CD4-positive, CD25-positive, alpha-beta regulatory T cell (primary cell): ENCODE results near the gene PPP1R13B. TPM values are rescaled to one million over a fixed set of nuclear protein-coding genes. Genes with fewer than 3 reads are reported as not detected.

Experiments used
- ATAC-seq, 2 donors: fragments of 150-1000 bp; cut with Tn5 transposase; one replicate each; pipeline ENCODE4 v1.10.0; 2021; ENCODE audit warnings: low read depth in 2 of 2, moderate number of reproducible peaks in 2 of 2, moderate library complexity in 1 of 2
- DNase-seq, 3 donors: peaks; one replicate each; pipeline versions ENCODE4 v3.0.0 to v3.0.0-alpha.2; 2012 to 2022; ENCODE audit warnings: mixed read lengths in 1 of 3
- H3K27ac ChIP-seq: one replicate; pipeline ENCODE4 v1.7.0; 2013; ENCODE audit warnings: mild to moderate bottlenecking, low read length; ENCODE audit not compliant: insufficient read depth, poor library complexity, severe bottlenecking
- H3K27me3 ChIP-seq: one replicate; pipeline ENCODE4 v1.7.0; 2013; ENCODE audit warnings: low read length; ENCODE audit not compliant: control insufficient read depth, insufficient read depth
- H3K36me3 ChIP-seq: one replicate; pipeline ENCODE4 v1.7.0; 2013; ENCODE audit warnings: mild to moderate bottlenecking, low read length, moderate library complexity; ENCODE audit not compliant: control insufficient read depth, insufficient read depth
- H3K4me1 ChIP-seq: 2 replicates; pipeline ENCODE4 v1.7.0; 2013; ENCODE audit warnings: mild to moderate bottlenecking, low read length; ENCODE audit not compliant: insufficient read depth, control insufficient read depth, poor library complexity, severe bottlenecking
- H3K4me3 ChIP-seq: one replicate; pipeline ENCODE4 v1.7.0; 2013; ENCODE audit warnings: low read depth, mild to moderate bottlenecking, low read length, moderate library complexity
- H3K9me3 ChIP-seq, 2 experiments: 1 replicate in 1 of 2; 2 replicates in 1 of 2; pipeline ENCODE4 v1.7.0; 2013; ENCODE audit warnings: low read length in 2 of 2, mild to moderate bottlenecking in 1 of 2, moderate library complexity in 1 of 2; ENCODE audit not compliant: control insufficient read depth in 2 of 2
- H3K27ac Mint-ChIP-seq, 3 donors: one replicate each; pipeline ENCODE4 v1.8.0; 2020 to 2022; ENCODE audit warnings: mild to moderate bottlenecking in 3 of 3, mixed read lengths in 3 of 3, moderate library complexity in 2 of 3
- H3K27me3 Mint-ChIP-seq: one replicate; pipeline ENCODE4 v1.8.0; 2022; ENCODE audit warnings: mild to moderate bottlenecking, mixed read lengths
- H3K36me3 Mint-ChIP-seq: one replicate; pipeline ENCODE4 v1.8.0; 2020; ENCODE audit warnings: mixed read lengths
- H3K4me1 Mint-ChIP-seq, 4 donors: one replicate each; pipeline ENCODE4 v1.8.0; 2020 to 2022; ENCODE audit warnings: mixed read lengths in 4 of 4, mild to moderate bottlenecking in 1 of 4
- H3K4me3 Mint-ChIP-seq, 4 donors: one replicate each; pipeline ENCODE4 v1.8.0; 2020 to 2022; ENCODE audit warnings: mild to moderate bottlenecking in 4 of 4, mixed read lengths in 4 of 4, moderate library complexity in 3 of 4
- H3K9me3 Mint-ChIP-seq, 7 donors: one replicate each; pipeline ENCODE4 v1.8.0; 2020 to 2022; ENCODE audit warnings: mixed read lengths in 7 of 7, mild to moderate bottlenecking in 3 of 7, moderate library complexity in 2 of 7
- polyA plus RNA-seq, 4 donors: library from polyadenylated mRNA; unstranded; fragments of 300-500 nt; fragmentation: Illumina TruSeq; gene quantifications; one replicate each; pipeline ENCODE4 v1.2.3, GENCODE V29; 2021
- total RNA-seq: library from RNA; stranded (reverse); gene quantifications from one replicate; pipeline ENCODE4 v1.2.3, GENCODE V29; 2022

The PPP1R13B gene
- total and polyA plus RNA-seq, 5 donors from 2014 or later = 1.5 to 21.5 (median 3.0) TPM

DNA sequence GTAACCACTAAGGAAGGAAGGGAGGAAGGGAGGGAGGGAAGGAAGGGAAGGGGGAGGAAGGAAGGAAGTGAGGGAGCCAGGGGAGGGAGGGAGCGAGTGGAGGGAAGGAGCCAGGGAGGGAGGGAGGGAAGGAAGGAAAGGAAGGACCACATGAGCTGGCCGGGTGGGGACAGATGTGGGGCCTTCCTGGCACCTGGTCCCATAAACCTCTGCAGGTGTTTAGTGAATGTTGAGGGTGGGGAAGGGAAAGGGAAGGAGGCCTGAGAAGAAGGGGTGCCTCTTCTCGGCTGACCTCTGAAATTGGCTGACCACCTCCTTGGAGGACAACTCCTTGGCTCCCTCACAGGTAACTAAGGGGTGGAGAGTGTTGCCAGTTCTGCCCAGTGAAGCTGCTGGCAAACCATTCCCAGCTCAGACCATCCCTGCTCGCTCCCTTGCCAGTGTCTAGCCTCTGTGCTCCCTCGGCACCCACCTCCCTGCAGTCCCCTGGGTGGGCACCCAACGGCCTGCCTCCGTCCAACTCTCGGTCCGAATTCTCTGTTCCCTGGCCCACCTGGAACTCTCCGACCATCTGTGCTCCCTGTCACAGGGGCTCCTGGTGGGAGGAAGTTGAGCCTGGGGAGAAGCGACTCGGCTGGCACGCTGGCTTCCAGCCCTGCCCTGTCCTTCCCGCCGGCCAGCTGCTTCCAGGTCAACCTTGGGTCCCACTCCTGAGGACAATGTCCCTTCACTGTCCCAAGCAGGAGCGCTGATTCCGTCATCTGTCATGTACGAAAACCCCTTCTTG lies 12.2 kb upstream of the PPP1R13B start:
- H3K27me3 Mint-ChIP-seq = peaks cover 4% of the 10 kb centered on the region
- DNase-seq = no peak
- ATAC-seq = no peak
- H3K4me1 Mint-ChIP-seq = peaks cover 0 to 4% (median 2%) of the 10 kb centered on the region in 4 donors
- H3K27ac Mint-ChIP-seq = no peak overlapping the region
- Histone ChIP-seq H3K4me1 (no peaks in the 10 kb centered on the region), H3K27me3 (no peaks in the 10 kb centered on the region), H3K36me3 (no peaks in the 10 kb centered on the region), H3K27ac (no peak overlapping the region), H3K9me3 (no peaks in the 10 kb centered on the region), H3K4me3 (no peak overlapping the region)
- H3K36me3 Mint-ChIP-seq = no peaks in the 10 kb centered on the region
- H3K4me3 Mint-ChIP-seq = no peak overlapping the region
- no peaks in the 10 kb centered on the region for H3K9me3 Mint-ChIP-seq

DNA sequence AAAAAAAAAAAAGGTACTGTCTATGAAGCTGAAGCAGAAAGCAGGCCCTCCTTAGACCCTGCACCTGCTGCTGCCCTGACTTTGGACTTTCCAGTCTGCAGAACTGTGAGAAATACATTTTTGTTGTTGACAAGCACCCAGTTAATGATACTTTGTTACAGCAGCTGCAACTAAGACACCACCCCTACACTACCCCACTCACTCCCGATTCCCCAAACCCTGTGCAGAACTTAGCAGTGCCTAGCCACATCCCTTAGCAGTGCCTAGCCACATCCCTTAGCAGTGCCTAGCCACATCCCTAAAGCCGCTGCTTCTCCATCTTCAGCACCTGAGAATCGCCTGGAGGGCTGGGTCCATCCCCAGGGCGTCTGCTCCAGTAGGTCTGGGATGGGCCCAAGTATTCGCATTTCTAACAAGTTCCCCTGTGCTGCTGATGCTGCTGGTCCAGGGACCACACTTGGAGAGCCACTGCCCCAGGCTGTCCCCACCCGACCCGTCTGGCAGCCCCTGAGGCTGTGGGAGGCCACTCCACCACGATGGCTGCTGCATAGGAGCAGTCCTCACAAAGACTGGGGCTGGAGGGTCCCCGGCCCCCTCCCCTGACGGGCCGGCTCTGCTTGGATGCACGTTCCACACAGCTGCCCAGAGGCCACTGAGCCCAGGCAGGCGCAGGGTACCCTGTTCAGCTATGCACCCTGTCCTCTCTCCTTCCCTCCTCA lies 10.8 kb upstream of the PPP1R13B start:
- no peak for ATAC-seq
- no peak for DNase-seq
- Mint-ChIP-seq H3K27ac (no peak overlapping the region), H3K27me3 (peaks cover 4% of the 10 kb centered on the region), H3K4me3 (no peak overlapping the region), H3K9me3 (no peaks in the 10 kb centered on the region), H3K4me1 (peaks cover 0 to 12% (median 3%) of the 10 kb centered on the region in 4 donors), H3K36me3 (no peaks in the 10 kb centered on the region)
- H3K36me3 ChIP-seq = no peaks in the 10 kb centered on the region
- H3K27me3 ChIP-seq = no peaks in the 10 kb centered on the region
- no peaks in the 10 kb centered on the region for H3K9me3 ChIP-seq
- H3K27ac ChIP-seq = no peak overlapping the region
- H3K4me3 ChIP-seq = no peak overlapping the region
- no peaks in the 10 kb centered on the region for H3K4me1 ChIP-seq

DNA sequence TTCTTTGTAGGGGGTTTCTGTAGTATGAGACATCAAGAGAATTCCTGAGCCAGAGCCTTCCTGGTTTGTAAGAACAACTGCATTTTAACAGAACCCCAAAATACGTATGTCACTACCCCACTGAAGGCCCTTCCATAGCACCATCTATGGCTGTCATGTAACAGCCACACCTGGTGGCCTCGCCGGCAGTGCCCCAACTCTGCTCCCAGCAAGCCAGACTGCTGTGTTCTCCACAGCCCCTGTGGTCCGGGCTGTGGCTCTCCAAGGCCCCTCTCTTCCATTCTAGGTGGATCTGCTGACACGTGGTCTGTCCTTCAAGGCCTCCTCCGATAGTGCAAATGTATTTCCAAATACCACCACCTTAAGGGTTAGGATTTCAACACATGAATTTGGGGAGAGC lies 9.9 kb upstream of the PPP1R13B start:
- Histone ChIP-seq H3K4me3 (no peak overlapping the region), H3K9me3 (no peaks in the 10 kb centered on the region), H3K27me3 (no peaks in the 10 kb centered on the region), H3K27ac (no peak overlapping the region), H3K4me1 (no peaks in the 10 kb centered on the region), H3K36me3 (no peaks in the 10 kb centered on the region)
- ATAC-seq (no peak), DNase-seq (no peak)
- no peak overlapping the region for H3K4me3 Mint-ChIP-seq
- no peaks in the 10 kb centered on the region for H3K36me3 Mint-ChIP-seq
- peaks cover 4% of the 10 kb centered on the region for H3K27me3 Mint-ChIP-seq
- no peak overlapping the region for H3K27ac Mint-ChIP-seq
- H3K4me1 Mint-ChIP-seq = peaks cover 0 to 12% (median 3%) of the 10 kb centered on the region in 4 donors
- no peaks in the 10 kb centered on the region for H3K9me3 Mint-ChIP-seq

DNA sequence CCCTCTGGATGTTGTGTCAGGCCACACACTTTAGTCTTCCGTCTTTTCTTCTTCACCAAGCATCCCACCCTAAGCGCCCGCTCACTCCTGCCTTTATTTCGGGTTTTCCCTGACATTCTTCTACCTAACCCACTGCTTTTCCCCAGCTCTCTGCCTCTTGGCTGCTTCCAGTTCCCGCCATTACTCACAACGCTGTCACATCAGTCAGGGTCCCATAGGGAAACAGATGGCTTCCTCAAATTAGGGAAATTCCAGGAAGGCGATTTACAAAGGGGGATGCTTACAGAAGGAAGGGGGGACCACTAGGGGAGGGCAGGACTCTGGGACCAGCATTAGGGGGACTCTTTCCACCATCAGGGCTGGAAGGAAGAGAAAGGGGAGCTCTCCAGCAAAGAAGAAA lies 9.2 kb upstream of the PPP1R13B start:
- no peak for ATAC-seq
- no peaks in the 10 kb centered on the region for H3K9me3 Mint-ChIP-seq
- H3K4me1 Mint-ChIP-seq = peaks cover 0 to 12% (median 3%) of the 10 kb centered on the region in 4 donors
- H3K36me3 Mint-ChIP-seq = no peaks in the 10 kb centered on the region
- Histone ChIP-seq H3K27me3 (no peaks in the 10 kb centered on the region), H3K9me3 (no peaks in the 10 kb centered on the region), H3K4me1 (no peaks in the 10 kb centered on the region), H3K4me3 (no peak overlapping the region), H3K36me3 (no peaks in the 10 kb centered on the region), H3K27ac (no peak overlapping the region)
- H3K27me3 Mint-ChIP-seq = peaks cover 4% of the 10 kb centered on the region
- no peak overlapping the region for H3K4me3 Mint-ChIP-seq
- H3K27ac Mint-ChIP-seq = peak overlapping the region in 1 of 3 donors; percentile 89
- DNase-seq = no peak

DNA sequence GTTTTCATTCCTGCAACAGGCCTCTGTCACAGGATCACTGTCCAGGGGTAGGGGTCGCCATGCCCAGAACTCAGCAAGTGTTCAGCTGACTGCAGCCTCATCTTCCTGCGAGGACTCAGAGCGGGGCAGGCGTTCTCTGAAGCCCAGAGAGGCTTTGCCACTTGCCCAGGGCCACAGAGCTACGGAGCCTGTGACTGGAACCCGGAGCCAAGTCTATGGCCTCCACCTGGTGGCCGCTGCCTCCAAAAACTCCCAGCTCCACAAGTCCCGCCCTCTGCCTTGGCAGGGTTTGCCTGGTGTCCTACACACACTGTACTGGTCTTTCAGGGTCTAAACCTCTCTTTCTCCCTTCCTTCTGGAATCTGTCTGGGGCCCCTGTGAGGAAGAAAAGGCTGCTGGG lies 8.7 kb upstream of the PPP1R13B start:
- no peak for ATAC-seq
- peaks cover 0 to 12% (median 3%) of the 10 kb centered on the region in 4 donors for H3K4me1 Mint-ChIP-seq
- H3K9me3 Mint-ChIP-seq = no peaks in the 10 kb centered on the region
- H3K4me1 ChIP-seq = no peaks in the 10 kb centered on the region
- no peak for DNase-seq
- no peaks in the 10 kb centered on the region for H3K9me3 ChIP-seq
- no peak overlapping the region for H3K4me3 Mint-ChIP-seq
- H3K36me3 ChIP-seq = no peaks in the 10 kb centered on the region
- H3K27ac Mint-ChIP-seq = no peak overlapping the region
- no peak overlapping the region for H3K4me3 ChIP-seq
- H3K27me3 Mint-ChIP-seq = peaks cover 4% of the 10 kb centered on the region
- H3K27me3 ChIP-seq = no peaks in the 10 kb centered on the region
- H3K27ac ChIP-seq = no peak overlapping the region
- no peaks in the 10 kb centered on the region for H3K36me3 Mint-ChIP-seq

DNA sequence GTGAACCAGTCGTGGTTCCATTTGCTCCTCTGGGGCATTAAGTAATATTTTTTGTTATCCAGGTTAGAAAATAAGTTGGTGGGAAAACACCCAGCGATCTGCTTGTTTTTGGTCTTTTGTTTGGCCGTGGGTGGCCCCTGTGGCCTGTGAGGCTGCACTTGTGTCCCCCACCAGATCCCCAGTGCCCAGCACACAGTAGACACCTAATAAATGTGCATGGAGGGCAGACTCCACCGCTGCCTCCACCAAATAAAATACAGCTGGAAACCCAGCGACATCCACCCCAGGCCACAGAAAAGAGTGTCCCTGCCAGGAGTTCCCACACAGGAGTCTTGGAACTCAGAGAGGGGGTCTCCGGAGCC lies 8.3 kb upstream of the PPP1R13B start:
- peaks cover 0 to 12% (median 3%) of the 10 kb centered on the region in 4 donors for H3K4me1 Mint-ChIP-seq
- ATAC-seq (no peak), DNase-seq (no peak)
- no peak overlapping the region for H3K4me3 Mint-ChIP-seq
- no peaks in the 10 kb centered on the region for H3K4me1 ChIP-seq
- H3K27ac ChIP-seq = no peak overlapping the region
- H3K27me3 Mint-ChIP-seq = peaks cover 2% of the 10 kb centered on the region
- H3K9me3 ChIP-seq = no peaks in the 10 kb centered on the region
- H3K27me3 ChIP-seq = no peaks in the 10 kb centered on the region
- H3K36me3 ChIP-seq = no peaks in the 10 kb centered on the region
- no peaks in the 10 kb centered on the region for H3K36me3 Mint-ChIP-seq
- no peak overlapping the region for H3K27ac Mint-ChIP-seq
- no peak overlapping the region for H3K4me3 ChIP-seq
- no peaks in the 10 kb centered on the region for H3K9me3 Mint-ChIP-seq

DNA sequence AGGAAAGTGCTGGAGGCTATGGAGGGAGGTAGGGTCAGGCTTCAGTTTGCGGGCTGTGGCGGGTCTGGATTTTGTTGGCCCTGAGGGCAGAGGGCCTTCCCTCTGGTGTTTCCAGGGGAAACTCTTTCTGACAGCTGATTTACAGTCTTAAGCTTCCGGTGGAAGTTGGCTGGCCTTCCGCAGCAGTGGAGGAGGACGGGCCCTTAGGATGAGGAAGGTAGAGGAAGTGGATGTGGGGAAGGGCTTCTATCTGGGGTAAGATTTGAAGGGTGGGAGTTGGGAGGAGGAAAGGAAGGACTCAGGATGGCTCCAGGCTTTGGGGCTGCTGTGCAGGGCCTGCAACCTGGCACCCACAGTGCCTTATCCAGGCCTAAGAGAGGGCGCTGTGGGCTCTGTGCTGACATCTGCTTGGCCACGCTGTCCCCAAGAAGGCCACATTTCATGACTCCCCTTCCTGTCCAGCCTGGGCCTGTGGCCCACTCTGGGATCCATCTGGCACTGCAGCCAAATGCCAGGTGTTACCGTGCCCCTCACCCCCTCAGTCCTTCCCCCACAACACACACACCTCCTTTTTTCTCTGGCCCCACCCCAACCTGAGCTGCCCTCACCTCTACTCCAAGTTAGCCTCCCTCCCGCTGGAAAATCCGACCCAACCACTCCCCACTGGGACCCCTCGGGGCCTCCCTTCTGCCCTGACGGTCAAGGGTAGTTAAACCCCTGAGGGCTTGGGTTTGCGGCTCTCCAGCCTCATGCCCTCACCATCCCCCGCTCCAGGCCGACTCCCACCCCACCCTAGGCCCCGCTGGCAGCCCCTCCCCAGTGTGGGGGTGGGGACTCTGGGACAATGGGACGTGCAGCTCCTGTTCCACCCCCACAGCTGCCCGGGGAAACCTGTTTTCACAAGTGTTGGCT lies 7.7 kb upstream of the PPP1R13B start:
- no peaks in the 10 kb centered on the region for H3K36me3 Mint-ChIP-seq
- Histone ChIP-seq H3K9me3 (no peaks in the 10 kb centered on the region), H3K36me3 (no peaks in the 10 kb centered on the region), H3K27ac (no peak overlapping the region), H3K4me3 (no peak overlapping the region), H3K27me3 (no peaks in the 10 kb centered on the region), H3K4me1 (no peaks in the 10 kb centered on the region)
- H3K4me3 Mint-ChIP-seq = peak overlapping the region in 1 of 4 donors; percentile 58
- peak overlapping the region in 2 of 3 donors; percentile 50 to 71 for H3K27ac Mint-ChIP-seq
- DNase-seq (no peak), ATAC-seq (no peak)
- H3K4me1 Mint-ChIP-seq = peaks cover 0 to 12% (median 3%) of the 10 kb centered on the region in 4 donors
- H3K27me3 Mint-ChIP-seq = no peaks in the 10 kb centered on the region
- no peaks in the 10 kb centered on the region for H3K9me3 Mint-ChIP-seq
